Amniotic epithelial cell (primary cell): ENCODE measurements around the gene ZNF827.

Experiments used
- DNase-seq: peaks from one replicate; pipeline ENCODE4 v3.0.0-alpha.2; 2010; ENCODE audit warnings: low read depth

The ZNF827 gene

DNA sequence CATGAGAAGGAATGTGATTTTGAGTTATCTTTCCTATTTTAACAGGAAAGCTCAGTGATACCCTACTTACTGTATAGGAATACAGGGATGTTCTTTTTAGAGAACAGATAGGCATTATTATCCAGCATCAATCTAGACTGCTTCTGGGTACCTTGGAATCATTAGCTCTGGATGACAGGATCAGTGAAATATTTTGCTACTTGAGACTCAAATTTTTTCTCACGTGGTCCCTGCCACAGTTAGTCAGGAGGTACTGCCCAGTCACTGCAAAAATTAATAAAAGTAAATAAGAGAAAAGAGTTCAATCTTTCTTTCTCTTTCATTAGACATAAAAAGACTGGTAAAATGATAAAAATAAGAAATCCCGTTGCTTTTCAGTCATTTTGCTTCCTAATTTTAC, 5.5 kb downstream of the ZNF827 start:
- no peak for DNase-seq

GRCh38 chr4:145931403-145931802, 7.2 kb downstream of the ZNF827 start:
- no peak for DNase-seq

DNA sequence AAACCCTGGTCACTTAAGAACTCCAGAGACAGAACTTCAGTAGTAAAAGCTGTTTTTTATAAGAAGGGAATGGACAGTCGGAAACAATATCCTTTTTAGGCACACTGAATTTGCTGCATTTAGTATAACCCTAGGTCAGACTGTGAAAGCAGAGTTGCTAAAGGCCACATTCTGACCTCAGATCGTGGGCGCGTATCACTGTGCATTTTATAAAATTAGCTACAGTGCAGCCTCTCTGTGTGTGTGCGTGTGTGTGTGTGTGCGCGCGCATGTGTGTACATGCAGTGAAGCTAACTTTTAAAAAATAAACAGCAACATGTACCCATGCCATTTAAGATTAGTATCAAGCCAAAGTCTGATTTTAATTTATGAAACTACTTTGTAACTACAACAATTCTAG, 8.0 kb downstream of the ZNF827 start:
- DNase-seq = no peak

DNA sequence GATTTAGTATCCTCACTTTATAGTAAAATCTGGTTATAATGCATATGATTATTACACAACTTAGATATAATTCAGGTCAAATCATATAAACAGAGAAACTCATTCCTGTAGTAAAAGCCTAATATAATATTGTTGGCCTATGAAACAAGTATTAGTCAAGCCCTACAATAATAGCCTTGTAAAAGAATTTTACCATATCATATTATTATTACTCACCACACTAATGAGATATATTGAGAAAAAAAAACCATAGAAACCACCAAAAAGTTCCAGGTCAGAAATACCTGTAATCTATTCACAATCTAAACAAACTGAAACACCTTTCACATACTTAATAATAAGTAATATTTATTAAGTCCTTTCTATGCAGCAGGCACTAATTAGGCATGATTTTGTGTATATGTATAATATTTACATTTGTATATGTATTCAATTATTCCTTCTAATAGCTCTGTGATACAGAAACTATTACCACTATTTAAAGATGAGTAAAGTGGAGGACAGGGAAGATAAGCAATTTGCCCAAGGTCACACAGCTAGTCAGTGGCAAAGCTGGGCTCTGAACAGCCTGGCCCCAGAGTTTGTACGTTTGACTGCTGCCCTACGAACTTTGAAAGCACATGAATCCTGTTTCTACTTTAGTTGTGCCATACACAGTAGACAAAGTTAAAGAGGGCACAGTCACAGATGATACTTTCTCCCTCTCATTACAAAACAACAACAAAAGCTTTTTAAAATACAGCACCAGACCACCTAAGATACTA, 9.0 kb downstream of the ZNF827 start:
- no peak for DNase-seq

GRCh38 chr4:145928748-145929147, 9.9 kb downstream of the ZNF827 start:
- DNase-seq = no peak

GRCh38 chr4:145927030-145927429, 11.6 kb downstream of the ZNF827 start:
- DNase-seq = no peak

GRCh38 chr4:145921231-145921630, 17.4 kb downstream of the ZNF827 start:
- no peak for DNase-seq

DNA sequence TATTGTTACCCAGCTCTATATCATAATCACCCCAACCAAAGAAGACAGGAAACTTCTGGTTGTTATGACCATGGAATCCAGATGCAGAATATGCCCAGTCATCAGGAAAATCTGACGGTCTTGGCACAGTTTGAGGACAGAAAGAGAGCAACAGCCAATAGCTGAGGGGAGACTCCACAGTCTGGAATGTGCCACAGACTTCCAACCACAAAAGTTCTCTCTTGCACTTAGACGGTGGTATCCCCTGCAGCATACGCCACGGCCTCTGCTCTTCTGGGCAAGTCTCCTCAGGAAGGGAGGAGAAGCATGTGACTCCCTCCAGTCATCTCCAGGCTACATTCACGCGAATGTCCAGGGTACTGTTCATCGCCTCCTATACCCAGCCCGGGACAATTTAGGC, 18.4 kb downstream of the ZNF827 start:
- DNase-seq = peak; percentile 85

GRCh38 chr4:145912376-145912775, 26.2 kb downstream of the ZNF827 start:
- DNase-seq = peak; percentile 39

- no peak for DNase-seq
These were observed 28.9 kb downstream of the ZNF827 start for GRCh38 chr4:145909773-145910172.

DNA sequence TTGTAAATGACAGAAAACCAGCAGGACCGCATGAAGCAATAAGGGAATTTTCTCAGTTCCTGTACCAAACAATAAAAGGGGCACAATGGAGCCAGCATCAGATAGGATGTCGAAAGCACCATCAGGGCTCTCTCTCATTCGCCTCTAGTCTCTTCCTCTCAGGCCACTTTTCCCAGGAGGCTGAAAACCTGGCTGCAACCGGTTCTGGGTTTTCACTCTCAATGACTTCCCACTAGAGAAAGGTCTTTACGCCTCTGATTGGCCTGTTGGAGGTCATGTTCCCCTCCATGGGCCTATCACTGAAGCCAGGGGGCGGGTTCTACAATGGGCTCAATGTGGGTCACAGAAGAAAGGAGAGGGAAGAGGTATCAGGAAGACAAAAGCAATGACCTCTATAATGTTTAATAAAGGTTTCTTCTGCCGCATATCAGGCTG, 29.3 kb downstream of the ZNF827 start:
- DNase-seq = no peak

GRCh38 chr4:145907812-145908211, 30.8 kb downstream of the ZNF827 start:
- no peak for DNase-seq

- no peak for DNase-seq
These were observed 31.2 kb downstream of the ZNF827 start for GRCh38 chr4:145907390-145907789.

GRCh38 chr4:145904413-145905177, 34.0 kb downstream of the ZNF827 start:
- no peak for DNase-seq

DNA sequence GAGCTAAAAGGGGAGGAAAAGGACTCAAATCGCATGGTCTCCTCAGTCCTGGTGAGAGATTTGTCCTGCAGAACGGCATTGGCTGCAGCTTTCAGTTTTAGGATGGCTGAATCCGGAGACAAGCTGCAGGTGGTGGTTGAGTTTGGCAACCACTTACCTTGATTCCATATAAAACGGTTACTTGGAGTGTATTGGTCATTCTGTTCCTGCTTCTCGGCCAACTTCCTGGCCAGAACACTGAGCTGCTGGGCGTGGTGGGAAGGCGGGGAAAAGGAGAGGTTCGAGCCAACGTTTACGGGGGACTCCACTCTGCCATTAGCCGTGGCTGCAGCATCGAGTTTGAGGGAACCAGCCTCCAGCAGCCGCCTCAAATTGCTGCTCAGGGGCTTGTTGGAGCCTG, 36.1 kb downstream of the ZNF827 start:
- no peak for DNase-seq

DNA sequence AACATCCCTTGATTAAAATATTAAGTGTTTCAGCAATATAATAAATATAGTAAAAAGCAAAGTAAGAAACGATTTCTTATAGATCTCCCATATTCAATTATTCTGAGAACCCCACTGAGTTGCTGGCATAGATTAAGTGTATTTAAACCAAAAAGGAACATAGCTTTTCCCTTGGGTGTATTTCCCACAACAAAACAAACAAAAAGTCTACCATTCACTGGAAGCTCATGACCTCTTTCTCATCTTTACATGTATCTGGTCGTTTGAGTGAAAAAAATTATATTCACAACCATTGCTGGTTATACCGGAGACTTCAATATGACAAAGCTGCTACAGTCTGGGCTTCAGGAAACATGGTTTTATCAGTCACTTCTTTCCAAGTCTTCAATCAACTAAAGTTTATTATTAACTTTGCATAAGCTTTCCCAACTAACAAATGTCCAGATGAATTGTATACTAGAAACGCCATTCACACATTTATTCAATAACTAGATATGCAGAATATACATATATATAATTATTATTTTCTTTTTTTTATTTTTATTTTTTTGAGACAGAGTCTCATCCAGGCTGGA, 38.6 kb downstream of the ZNF827 start:
- DNase-seq = no peak

- no peak for DNase-seq
These were observed 39.6 kb downstream of the ZNF827 start for GRCh38 chr4:145898926-145899531.

GRCh38 chr4:145898466-145898865, 40.2 kb downstream of the ZNF827 start:
- no peak for DNase-seq

DNA sequence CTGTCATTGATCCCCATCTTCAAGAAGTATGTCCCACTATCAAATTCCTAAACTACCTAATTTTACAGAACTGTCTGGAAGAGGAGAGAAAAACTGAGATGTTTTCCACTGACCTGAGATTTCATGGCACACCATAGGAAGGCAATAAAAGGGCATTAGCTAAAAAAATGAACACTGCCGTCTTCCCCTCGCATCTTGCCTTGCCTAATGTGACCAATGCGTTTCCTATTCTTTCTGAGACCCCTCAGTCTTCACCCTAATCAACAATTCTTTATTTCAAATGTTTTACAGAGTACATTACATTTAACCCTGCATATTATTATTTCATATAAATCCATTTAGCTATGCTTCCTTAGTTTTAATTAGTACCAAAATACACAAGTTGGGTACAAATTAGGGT, 43.6 kb downstream of the ZNF827 start:
- DNase-seq = no peak

DNA sequence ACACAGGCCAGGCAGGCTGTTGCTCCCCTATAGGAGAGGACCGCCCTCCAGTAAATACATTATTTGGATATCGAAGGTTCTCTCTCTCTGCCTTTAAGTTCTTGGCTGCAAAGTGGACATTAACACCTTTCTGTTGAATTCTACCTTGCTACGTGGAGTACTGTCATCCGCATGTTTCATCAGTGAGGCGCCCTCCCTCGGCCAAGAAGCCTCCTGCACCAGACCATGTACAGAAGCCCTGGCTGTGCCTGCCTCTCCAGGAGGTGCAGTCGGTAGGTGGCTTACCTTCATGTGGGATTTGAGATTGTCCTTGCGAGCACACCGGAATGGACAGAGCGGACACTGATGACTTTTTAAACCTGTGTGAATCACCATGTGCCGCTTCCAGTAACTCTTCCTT, 46.7 kb downstream of the ZNF827 start:
- no peak for DNase-seq

GRCh38 chr4:145890689-145891088, 47.9 kb downstream of the ZNF827 start:
- DNase-seq = no peak

GRCh38 chr4:145888393-145888792, 50.2 kb downstream of the ZNF827 start:
- no peak for DNase-seq
